Measurements from ENCODE around the gene HERPUD1.

Gene HERPUD1

GRCh38 chr16:56885446-56886162 lies 46.3 kb upstream of the HERPUD1 start:
- no peak for TF ChIP-seq CTCF (IDR thresholded peaks at IDR 0.05; ENCODE audit: insufficient read depth, low read length, poor library complexity, severe bottlenecking)
- TF ChIP-seq EZH2phosphoT487 (conservative IDR thresholded peaks at IDR 0.05; ENCODE audit: low read length): no peak
- H3K27ac ChIP-seq (ENCODE audit: low read depth, low read length): no peak overlapping the region
- H3K9me3 ChIP-seq (ENCODE audit: insufficient read depth, low read length): no peaks in the 10 kb centered on the region
- H3K9ac ChIP-seq (ENCODE audit: low read length): no peak overlapping the region
- H3K4me2 ChIP-seq (ENCODE audit: low read depth, low read length, poor library complexity, severe bottlenecking): no peak overlapping the region
- H2AFZ ChIP-seq (ENCODE audit: low read depth, low read length, severe bottlenecking): no peak overlapping the region
- H3K79me2 ChIP-seq (ENCODE audit: insufficient read depth, low read length): no peaks in the 10 kb centered on the region
- no peaks in the 10 kb centered on the region for H4K20me1 ChIP-seq (ENCODE audit: low read depth, low read length)
- no peaks in the 10 kb centered on the region for H3K27me3 ChIP-seq (ENCODE audit: low read length)
- no peaks in the 10 kb centered on the region for H3K9me2 ChIP-seq (replicated peaks; ENCODE audit: insufficient read depth, low read length)
- H3F3A ChIP-seq (ENCODE audit: insufficient read depth): no peaks in the 10 kb centered on the region
- H3K4me3 ChIP-seq (ENCODE audit: insufficient read depth, low read length, poor library complexity, severe bottlenecking): no peak overlapping the region
- H3K36me3 ChIP-seq (ENCODE audit: low read length): no peaks in the 10 kb centered on the region

- no peak for TF ChIP-seq EZH2phosphoT487 (conservative IDR thresholded peaks at IDR 0.05; ENCODE audit: low read length)
- no peak for TF ChIP-seq CTCF (IDR thresholded peaks at IDR 0.05; ENCODE audit: insufficient read depth, low read length, poor library complexity, severe bottlenecking)
- H3K9me3 ChIP-seq (ENCODE audit: insufficient read depth, low read length): no peaks in the 10 kb centered on the region
- H3K9me2 ChIP-seq (replicated peaks; ENCODE audit: insufficient read depth, low read length): no peaks in the 10 kb centered on the region
- no peaks in the 10 kb centered on the region for H3K79me2 ChIP-seq (ENCODE audit: insufficient read depth, low read length)
- H3K27me3 ChIP-seq (ENCODE audit: low read length): no peaks in the 10 kb centered on the region
- H3K36me3 ChIP-seq (ENCODE audit: low read length): no peaks in the 10 kb centered on the region
- H3F3A ChIP-seq (ENCODE audit: insufficient read depth): no peaks in the 10 kb centered on the region
- H2AFZ ChIP-seq (ENCODE audit: low read depth, low read length, severe bottlenecking): no peak overlapping the region
- no peak overlapping the region for H3K9ac ChIP-seq (ENCODE audit: low read length)
- no peak overlapping the region for H3K27ac ChIP-seq (ENCODE audit: low read depth, low read length)
- H3K4me3 ChIP-seq (ENCODE audit: insufficient read depth, low read length, poor library complexity, severe bottlenecking): no peak overlapping the region
- no peak overlapping the region for H3K4me2 ChIP-seq (ENCODE audit: low read depth, low read length, poor library complexity, severe bottlenecking)
- no peaks in the 10 kb centered on the region for H4K20me1 ChIP-seq (ENCODE audit: low read depth, low read length)
Observed at GRCh38 chr16:56886296-56886695, 45.6 kb upstream of the HERPUD1 start.

- Histone ChIP-seq H3K27ac (ENCODE audit: low read depth, low read length) (no peak overlapping the region), H3K4me3 (ENCODE audit: insufficient read depth, low read length, poor library complexity, severe bottlenecking) (no peak overlapping the region), H3K79me2 (ENCODE audit: insufficient read depth, low read length) (no peaks in the 10 kb centered on the region), H4K20me1 (ENCODE audit: low read depth, low read length) (no peaks in the 10 kb centered on the region), H3K9me3 (ENCODE audit: insufficient read depth, low read length) (no peaks in the 10 kb centered on the region), H3K27me3 (ENCODE audit: low read length) (no peaks in the 10 kb centered on the region), H3F3A (ENCODE audit: insufficient read depth) (no peaks in the 10 kb centered on the region), H3K9me2 (replicated peaks; ENCODE audit: insufficient read depth, low read length) (no peaks in the 10 kb centered on the region), H3K9ac (ENCODE audit: low read length) (no peak overlapping the region), H3K4me2 (ENCODE audit: low read depth, low read length, poor library complexity, severe bottlenecking) (no peak overlapping the region), H3K36me3 (ENCODE audit: low read length) (no peaks in the 10 kb centered on the region), H2AFZ (ENCODE audit: low read depth, low read length, severe bottlenecking) (no peak overlapping the region)
- TF ChIP-seq CTCF (IDR thresholded peaks at IDR 0.05; ENCODE audit: insufficient read depth, low read length, poor library complexity, severe bottlenecking) (no peak), EZH2phosphoT487 (conservative IDR thresholded peaks at IDR 0.05; ENCODE audit: low read length) (no peak)
Observed at GRCh38 chr16:56886826-56887225, 45.1 kb upstream of the HERPUD1 start.
